Panc1 (cell line): Measurements from ENCODE around the gene ITM2C.

Source experiments
- POLR2AphosphoS5 ChIP-seq: IDR thresholded peaks from 2 replicates; pipeline ENCODE4 v1.6.1; 2012; ENCODE audit warnings: mild to moderate bottlenecking, low read depth, low read length, moderate library complexity
- TF ChIP-seq, protein P1 (sequence below), 2 experiments: IDR thresholded peaks; 2 replicates each; pipeline ENCODE4 v1.6.1; 2011 to 2012; ENCODE audit warnings: low read depth in 2 of 2, control low read depth in 1 of 2, low read length in 1 of 2, mild to moderate bottlenecking in 1 of 2, moderate library complexity in 1 of 2; ENCODE audit not compliant: insufficient read depth in 1 of 2
- TF ChIP-seq, protein P2 (sequence below): fragments of 450-650 bp; IDR thresholded peaks from 2 replicates; pipeline ENCODE4 v1.5.1; 2017; ENCODE audit warnings: mild to moderate bottlenecking

DNA sequence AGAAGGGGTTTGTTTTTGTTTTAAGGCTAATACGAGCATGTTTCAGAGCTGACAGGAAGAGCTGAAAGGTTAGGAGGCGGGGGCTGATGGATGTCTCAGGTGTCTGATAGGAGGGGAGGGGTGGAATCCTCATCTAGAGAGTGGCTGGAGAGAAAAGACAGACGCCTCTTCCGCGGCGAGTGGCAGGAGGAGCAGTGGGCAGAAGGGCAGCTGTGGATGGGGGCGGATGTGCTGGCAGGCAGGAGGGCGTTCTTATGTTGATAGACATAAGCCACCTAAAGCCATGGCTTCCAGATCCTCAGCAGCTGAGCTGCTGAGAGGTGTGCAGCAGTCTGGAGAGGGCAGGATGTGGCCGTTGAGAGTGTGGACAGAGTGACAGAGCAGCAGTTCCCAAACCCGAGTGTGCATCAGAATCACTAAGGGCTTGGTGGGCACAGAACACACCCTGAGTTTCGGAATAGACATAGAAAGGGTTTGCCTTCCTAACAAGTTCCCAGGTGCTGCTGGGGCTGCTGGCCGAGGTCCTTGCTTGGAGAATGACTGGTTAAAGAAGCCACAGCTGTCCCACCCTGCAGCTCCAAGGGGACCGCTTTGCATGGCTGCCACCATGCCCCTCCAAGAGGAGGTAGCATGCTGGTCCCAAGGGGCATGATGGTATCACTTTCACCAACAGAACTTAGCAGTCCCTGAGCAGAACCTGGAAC, 3.0 kb upstream of the ITM2C start:
- no peak for TF ChIP-seq POLR2AphosphoS5
- TF ChIP-seq, protein P1, sequence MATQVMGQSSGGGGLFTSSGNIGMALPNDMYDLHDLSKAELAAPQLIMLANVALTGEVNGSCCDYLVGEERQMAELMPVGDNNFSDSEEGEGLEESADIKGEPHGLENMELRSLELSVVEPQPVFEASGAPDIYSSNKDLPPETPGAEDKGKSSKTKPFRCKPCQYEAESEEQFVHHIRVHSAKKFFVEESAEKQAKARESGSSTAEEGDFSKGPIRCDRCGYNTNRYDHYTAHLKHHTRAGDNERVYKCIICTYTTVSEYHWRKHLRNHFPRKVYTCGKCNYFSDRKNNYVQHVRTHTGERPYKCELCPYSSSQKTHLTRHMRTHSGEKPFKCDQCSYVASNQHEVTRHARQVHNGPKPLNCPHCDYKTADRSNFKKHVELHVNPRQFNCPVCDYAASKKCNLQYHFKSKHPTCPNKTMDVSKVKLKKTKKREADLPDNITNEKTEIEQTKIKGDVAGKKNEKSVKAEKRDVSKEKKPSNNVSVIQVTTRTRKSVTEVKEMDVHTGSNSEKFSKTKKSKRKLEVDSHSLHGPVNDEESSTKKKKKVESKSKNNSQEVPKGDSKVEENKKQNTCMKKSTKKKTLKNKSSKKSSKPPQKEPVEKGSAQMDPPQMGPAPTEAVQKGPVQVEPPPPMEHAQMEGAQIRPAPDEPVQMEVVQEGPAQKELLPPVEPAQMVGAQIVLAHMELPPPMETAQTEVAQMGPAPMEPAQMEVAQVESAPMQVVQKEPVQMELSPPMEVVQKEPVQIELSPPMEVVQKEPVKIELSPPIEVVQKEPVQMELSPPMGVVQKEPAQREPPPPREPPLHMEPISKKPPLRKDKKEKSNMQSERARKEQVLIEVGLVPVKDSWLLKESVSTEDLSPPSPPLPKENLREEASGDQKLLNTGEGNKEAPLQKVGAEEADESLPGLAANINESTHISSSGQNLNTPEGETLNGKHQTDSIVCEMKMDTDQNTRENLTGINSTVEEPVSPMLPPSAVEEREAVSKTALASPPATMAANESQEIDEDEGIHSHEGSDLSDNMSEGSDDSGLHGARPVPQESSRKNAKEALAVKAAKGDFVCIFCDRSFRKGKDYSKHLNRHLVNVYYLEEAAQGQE (IDR thresholded peaks at IDR 0.05; ENCODE audit: insufficient read depth in 1 of 2, low read depth in 2 of 2, low read length in 1 of 2), result no peak; a peak in 1 of 4 replicates
- TF ChIP-seq, protein P2, sequence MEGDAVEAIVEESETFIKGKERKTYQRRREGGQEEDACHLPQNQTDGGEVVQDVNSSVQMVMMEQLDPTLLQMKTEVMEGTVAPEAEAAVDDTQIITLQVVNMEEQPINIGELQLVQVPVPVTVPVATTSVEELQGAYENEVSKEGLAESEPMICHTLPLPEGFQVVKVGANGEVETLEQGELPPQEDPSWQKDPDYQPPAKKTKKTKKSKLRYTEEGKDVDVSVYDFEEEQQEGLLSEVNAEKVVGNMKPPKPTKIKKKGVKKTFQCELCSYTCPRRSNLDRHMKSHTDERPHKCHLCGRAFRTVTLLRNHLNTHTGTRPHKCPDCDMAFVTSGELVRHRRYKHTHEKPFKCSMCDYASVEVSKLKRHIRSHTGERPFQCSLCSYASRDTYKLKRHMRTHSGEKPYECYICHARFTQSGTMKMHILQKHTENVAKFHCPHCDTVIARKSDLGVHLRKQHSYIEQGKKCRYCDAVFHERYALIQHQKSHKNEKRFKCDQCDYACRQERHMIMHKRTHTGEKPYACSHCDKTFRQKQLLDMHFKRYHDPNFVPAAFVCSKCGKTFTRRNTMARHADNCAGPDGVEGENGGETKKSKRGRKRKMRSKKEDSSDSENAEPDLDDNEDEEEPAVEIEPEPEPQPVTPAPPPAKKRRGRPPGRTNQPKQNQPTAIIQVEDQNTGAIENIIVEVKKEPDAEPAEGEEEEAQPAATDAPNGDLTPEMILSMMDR, result no peak
